IMR-90 (cell line): Measurements from ENCODE around the gene BLOC1S5. TPM values are rescaled to one million over a fixed set of nuclear protein-coding genes. Genes with fewer than 3 reads are reported as not detected.

ENCODE experiments used
- ATAC-seq: fragments of 200-7000 bp; cut with Tn5 transposase; 2 replicates; pipeline ENCODE4 v1.9.1; 2020; ENCODE audit warnings: low read depth, mild to moderate bottlenecking, moderate library complexity
- BruUV-seq: library from RNA; stranded (reverse); fragments of 400-500 nt; replicated peaks from 2 replicates; lab custom pipeline; 2021; lab: Mats Ljungman, UMichigan
- CTCF ChIA-PET: fragments of 300-600 bp; formaldehyde crosslinking; extraction: SDS; loops from one replicate; lab custom pipeline; 2021; ENCODE audit warnings: antibody characterized with exemption; lab: Yijun Ruan, JAX
- POLR2A ChIA-PET: fragments of 300-600 bp; sonication (Branson Sonifier 250); formaldehyde crosslinking; loops from one replicate; lab custom pipeline; 2022; ENCODE audit warnings: antibody characterized with exemption; ENCODE audit not compliant: unreplicated experiment; lab: Charles Lee
- DNase-seq: peaks from one replicate; pipeline ENCODE4 v3.0.0; 2013
- H2AFZ ChIP-seq: replicated peaks from 2 replicates; pipeline ENCODE3; 2013; ENCODE audit warnings: low read length, mild to moderate bottlenecking; ENCODE audit not compliant: poor library complexity
- H2AK5ac ChIP-seq: 2 replicates; pipeline ENCODE4 v1.6.1; 2013; ENCODE audit warnings: low read depth, low read length, inconsistent platforms
- H2AK9ac ChIP-seq: replicated peaks from 2 replicates; pipeline ENCODE3; 2013; ENCODE audit warnings: mild to moderate bottlenecking, low read depth, low read length, moderate library complexity; ENCODE audit not compliant: poor library complexity
- H2BK120ac ChIP-seq: 2 replicates; pipeline ENCODE4 v1.6.1; 2013; ENCODE audit warnings: low read depth, low read length, inconsistent platforms
- H2BK15ac ChIP-seq: 3 replicates; pipeline ENCODE4 v1.6.1; 2013; ENCODE audit warnings: low read depth, low read length, inconsistent platforms
- H2BK20ac ChIP-seq: 2 replicates; pipeline ENCODE4 v1.6.1; 2013; ENCODE audit warnings: low read depth, mild to moderate bottlenecking, inconsistent platforms, low read length, moderate library complexity
- H2BK5ac ChIP-seq: 2 replicates; pipeline ENCODE4 v1.6.1; 2013; ENCODE audit warnings: mild to moderate bottlenecking, low read depth, low read length, inconsistent platforms; ENCODE audit not compliant: poor library complexity, severe bottlenecking
- H3K14ac ChIP-seq: replicated peaks from 2 replicates; pipeline ENCODE4 v1.6.1; 2013; ENCODE audit warnings: low read depth, low read length, inconsistent platforms
- H3K18ac ChIP-seq: 2 replicates; pipeline ENCODE4 v1.6.1; 2013; ENCODE audit warnings: low read depth, low read length, control low read depth
- H3K23ac ChIP-seq: 2 replicates; pipeline ENCODE4 v1.6.1; 2013; ENCODE audit warnings: low read depth, low read length, inconsistent platforms
- H3K27ac ChIP-seq: 2 replicates; pipeline ENCODE4 v1.5.1; 2013; ENCODE audit warnings: mild to moderate bottlenecking, control low read depth, low read length; ENCODE audit not compliant: insufficient read depth
- H3K27me3 ChIP-seq: 2 replicates; pipeline ENCODE4 v1.6.1; 2013; ENCODE audit warnings: low read length; ENCODE audit not compliant: control insufficient read depth, insufficient read depth
- H3K36me3 ChIP-seq: 2 replicates; pipeline ENCODE4 v1.6.1; 2013; ENCODE audit warnings: low read length, mixed read lengths; ENCODE audit not compliant: control insufficient read depth, insufficient read depth
- H3K4ac ChIP-seq: 2 replicates; pipeline ENCODE4 v1.6.1; 2013; ENCODE audit warnings: low read depth, low read length, inconsistent platforms
- H3K4me1 ChIP-seq: 2 replicates; pipeline ENCODE4 v1.6.1; 2013; ENCODE audit warnings: low read length, mixed read lengths; ENCODE audit not compliant: control insufficient read depth, insufficient read depth
- H3K4me2 ChIP-seq: 2 replicates; pipeline ENCODE4 v1.6.1; 2013; ENCODE audit warnings: low read depth, mild to moderate bottlenecking, control low read depth, low read length, moderate library complexity
- H3K4me3 ChIP-seq: 2 replicates; pipeline ENCODE4 v1.5.1; 2013; ENCODE audit warnings: low read depth, mild to moderate bottlenecking, control low read depth, low read length, moderate library complexity; ENCODE audit not compliant: insufficient read depth
- H3K56ac ChIP-seq: 2 replicates; pipeline ENCODE4 v1.6.1; 2013; ENCODE audit warnings: low read length, inconsistent platforms; ENCODE audit not compliant: insufficient read depth; ENCODE audit errors: extremely low read depth
- H3K79me1 ChIP-seq, 2 experiments: 2 replicates each; pipeline ENCODE4 v1.6.1; 2013; ENCODE audit warnings: low read length in 2 of 2, inconsistent platforms in 1 of 2, low read depth in 1 of 2
- H3K9ac ChIP-seq: 2 replicates; pipeline ENCODE4 v1.6.1; 2013; ENCODE audit warnings: low read depth, low read length, control low read depth
- H3K9me1 ChIP-seq: 2 replicates; pipeline ENCODE4 v1.6.1; 2013; ENCODE audit warnings: low read length, inconsistent platforms; ENCODE audit not compliant: insufficient read depth
- H3K9me3 ChIP-seq: 2 replicates; pipeline ENCODE4 v1.6.1; 2013; ENCODE audit warnings: low read length; ENCODE audit not compliant: control insufficient read depth, insufficient read depth
- H4K20me1 ChIP-seq: 2 replicates; pipeline ENCODE4 v1.6.1; 2013; ENCODE audit warnings: low read length, inconsistent platforms; ENCODE audit not compliant: insufficient read depth
- H4K5ac ChIP-seq: 2 replicates; pipeline ENCODE4 v1.6.1; 2013; ENCODE audit warnings: mild to moderate bottlenecking, low read depth, low read length, control low read depth
- H4K8ac ChIP-seq, 2 experiments: 2 replicates each; pipeline ENCODE4 v1.6.1; 2013; ENCODE audit warnings: low read depth in 2 of 2, low read length in 2 of 2, control low read depth in 1 of 2, inconsistent platforms in 1 of 2
- H4K91ac ChIP-seq: 2 replicates; pipeline ENCODE4 v1.6.1; 2013; ENCODE audit warnings: low read depth, low read length, inconsistent platforms; ENCODE audit not compliant: insufficient read depth
- BHLHE40 ChIP-seq: fragments of 150-350 bp; IDR thresholded peaks from 2 replicates; pipeline ENCODE4 v1.6.1; 2016; ENCODE audit warnings: mild to moderate bottlenecking, low read depth, low read length
- CEBPB ChIP-seq: IDR thresholded peaks from 2 replicates; pipeline ENCODE4 v1.6.1; 2012; ENCODE audit warnings: low read depth, low read length, improper control_type of control experiment
- CHD1 ChIP-seq: IDR thresholded peaks from 2 replicates; pipeline ENCODE4 v1.6.1; 2012; ENCODE audit warnings: low read depth, low read length, improper control_type of control experiment
- FOS ChIP-seq: fragments of 150-350 bp; IDR thresholded peaks from 2 replicates; pipeline ENCODE4 v1.6.1; 2016; ENCODE audit warnings: low read depth, low read length
- MAFK ChIP-seq: IDR thresholded peaks from 2 replicates; pipeline ENCODE4 v1.6.1; 2012; ENCODE audit warnings: low read depth, low read length, improper control_type of control experiment
- MAZ ChIP-seq: IDR thresholded peaks from 2 replicates; pipeline ENCODE4 v1.6.1; 2012; ENCODE audit warnings: low read depth, mild to moderate bottlenecking, low read length, improper control_type of control experiment, moderate library complexity, borderline replicate concordance
- MXI1 ChIP-seq: IDR thresholded peaks from 2 replicates; pipeline ENCODE4 v1.6.1; 2012; ENCODE audit warnings: low read depth, mild to moderate bottlenecking, low read length, moderate library complexity, borderline replicate concordance
- NFE2L2 ChIP-seq: fragments of 150-350 bp; IDR thresholded peaks from 2 replicates; pipeline ENCODE4 v1.6.1; 2016; ENCODE audit warnings: low read depth, mild to moderate bottlenecking, low read length
- POLR2A ChIP-seq: IDR thresholded peaks from 2 replicates; pipeline ENCODE4 v1.6.1; 2012; ENCODE audit warnings: mild to moderate bottlenecking, low read depth, low read length
- RAD21 ChIP-seq: IDR thresholded peaks from 2 replicates; pipeline ENCODE4 v1.6.1; 2012; ENCODE audit warnings: low read length, improper control_type of control experiment
- RCOR1 ChIP-seq: IDR thresholded peaks from 2 replicates; pipeline ENCODE4 v1.6.1; 2012; ENCODE audit warnings: mild to moderate bottlenecking, low read length, improper control_type of control experiment; ENCODE audit not compliant: insufficient replicate concordance
- RFX5 ChIP-seq: IDR thresholded peaks from 2 replicates; pipeline ENCODE4 v1.8.0; 2012; ENCODE audit warnings: low read depth, mild to moderate bottlenecking, low read length, moderate library complexity
- SMC3 ChIP-seq: fragments of 150-350 bp; IDR thresholded peaks from 2 replicates; pipeline ENCODE4 v1.6.1; 2016; ENCODE audit warnings: low read depth, mild to moderate bottlenecking, antibody characterized with exemption, low read length, moderate library complexity
- WGBS, 2 experiments: methylation state at CpG; one replicate each; pipeline versions ENCODE4 v1.1.5 to v1.1.7; 2013; ENCODE audit warnings: missing lambda C conversion rate in 2 of 2; ENCODE audit not compliant: insufficient read length in 1 of 2; ENCODE audit errors: extremely low coverage in 2 of 2; 5-methylcytosine and 5-hydroxymethylcytosine counted together
- dilution Hi-C: fragments of 300-500 bp; cut with HindIII; formaldehyde crosslinking; loops from one replicate; pipeline ENCODE4 v1.14.3; 2018; ENCODE audit warnings: low sequenced_read_pairs; ENCODE audit not compliant: unreplicated experiment
- in situ Hi-C: fragments of 300-500 bp; cut with MboI; formaldehyde crosslinking; loops from 3 replicates; pipeline ENCODE4 v1.14.3; 2019; ENCODE audit warnings: low sequenced_read_pairs, inconsistent platforms, mixed read lengths
- intact Hi-C: fragments of 100-400 bp; cut with micrococcal nuclease; formaldehyde crosslinking; loops from 2 replicates; pipeline ENCODE4 v1.10.0; 2022
- polyA plus RNA-seq, 3 experiments: library from polyadenylated mRNA; depleted of rRNA; stranded (reverse); fragments of >200 nt; gene quantifications; 2 replicates each; pipeline ENCODE4 v1.2.3, GENCODE V29; 2012; ENCODE audit warnings: low replicate concordance in 1 of 3
- total RNA-seq: library from RNA; depleted of rRNA; stranded (reverse); fragments of >200 nt; gene quantifications from 2 replicates; pipeline ENCODE4 v1.2.3, GENCODE V29; 2012
- TF ChIP-seq, protein P1 (sequence below): conservative IDR thresholded peaks from 2 replicates; pipeline ENCODE4 v1.5.1; 2012; ENCODE audit warnings: mild to moderate bottlenecking, low read depth, low read length, improper control_type of control experiment
- TF ChIP-seq, protein P2 (sequence below): fragments of 150-350 bp; IDR thresholded peaks from 2 replicates; pipeline ENCODE4 v1.6.1; 2016; ENCODE audit warnings: low read depth, mild to moderate bottlenecking, low read length, moderate library complexity, borderline replicate concordance
- TF ChIP-seq, protein P3 (sequence below): fragments of 150-350 bp; IDR thresholded peaks from 2 replicates; pipeline ENCODE4 v1.6.1; 2017; ENCODE audit warnings: mild to moderate bottlenecking, antibody characterized with exemption, low read length, low read depth

Gene BLOC1S5
- total and polyA plus RNA-seq, 2 of the 4 experiments (the other 2 are of a cell fraction): 4.8 to 17.2 TPM

DNA sequence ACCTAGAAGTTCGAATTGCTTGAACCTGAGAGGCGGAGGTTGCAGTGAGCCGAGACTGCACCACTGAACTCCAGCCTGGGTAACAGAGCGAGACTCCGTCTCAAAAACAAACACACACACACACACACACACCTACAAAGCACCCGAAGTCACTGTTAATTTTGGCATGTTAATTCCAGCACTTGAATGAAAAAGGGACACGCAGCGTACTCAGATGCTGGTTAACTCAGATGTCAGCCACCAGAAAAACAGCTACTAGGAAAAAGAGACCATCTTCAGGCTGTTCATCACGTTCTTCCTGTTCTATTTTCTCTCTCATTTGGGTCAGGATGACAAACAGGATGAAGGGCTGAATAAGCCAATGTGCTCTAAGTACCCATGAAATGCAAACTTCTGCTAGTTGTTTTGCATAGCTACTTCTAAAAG lies 46.9 kb downstream of the BLOC1S5 start:
- dilution Hi-C loops (no loop called here), intact Hi-C loops (no loop called here), in situ Hi-C loops (no loop called here)
- no peak overlapping the region for H2BK120ac ChIP-seq
- TF ChIP-seq SMC3 (no peak), RCOR1 (no peak), MAZ (no peak), FOS (no peak), RFX5 (no peak), NFE2L2 (no peak), POLR2A (no peak), CEBPB (no peak), MXI1 (no peak), CHD1 (no peak), BHLHE40 (no peak), MAFK (no peak), RAD21 (no peak)
- TF ChIP-seq, protein P1, sequence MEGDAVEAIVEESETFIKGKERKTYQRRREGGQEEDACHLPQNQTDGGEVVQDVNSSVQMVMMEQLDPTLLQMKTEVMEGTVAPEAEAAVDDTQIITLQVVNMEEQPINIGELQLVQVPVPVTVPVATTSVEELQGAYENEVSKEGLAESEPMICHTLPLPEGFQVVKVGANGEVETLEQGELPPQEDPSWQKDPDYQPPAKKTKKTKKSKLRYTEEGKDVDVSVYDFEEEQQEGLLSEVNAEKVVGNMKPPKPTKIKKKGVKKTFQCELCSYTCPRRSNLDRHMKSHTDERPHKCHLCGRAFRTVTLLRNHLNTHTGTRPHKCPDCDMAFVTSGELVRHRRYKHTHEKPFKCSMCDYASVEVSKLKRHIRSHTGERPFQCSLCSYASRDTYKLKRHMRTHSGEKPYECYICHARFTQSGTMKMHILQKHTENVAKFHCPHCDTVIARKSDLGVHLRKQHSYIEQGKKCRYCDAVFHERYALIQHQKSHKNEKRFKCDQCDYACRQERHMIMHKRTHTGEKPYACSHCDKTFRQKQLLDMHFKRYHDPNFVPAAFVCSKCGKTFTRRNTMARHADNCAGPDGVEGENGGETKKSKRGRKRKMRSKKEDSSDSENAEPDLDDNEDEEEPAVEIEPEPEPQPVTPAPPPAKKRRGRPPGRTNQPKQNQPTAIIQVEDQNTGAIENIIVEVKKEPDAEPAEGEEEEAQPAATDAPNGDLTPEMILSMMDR: no peak
- TF ChIP-seq, protein P2, sequence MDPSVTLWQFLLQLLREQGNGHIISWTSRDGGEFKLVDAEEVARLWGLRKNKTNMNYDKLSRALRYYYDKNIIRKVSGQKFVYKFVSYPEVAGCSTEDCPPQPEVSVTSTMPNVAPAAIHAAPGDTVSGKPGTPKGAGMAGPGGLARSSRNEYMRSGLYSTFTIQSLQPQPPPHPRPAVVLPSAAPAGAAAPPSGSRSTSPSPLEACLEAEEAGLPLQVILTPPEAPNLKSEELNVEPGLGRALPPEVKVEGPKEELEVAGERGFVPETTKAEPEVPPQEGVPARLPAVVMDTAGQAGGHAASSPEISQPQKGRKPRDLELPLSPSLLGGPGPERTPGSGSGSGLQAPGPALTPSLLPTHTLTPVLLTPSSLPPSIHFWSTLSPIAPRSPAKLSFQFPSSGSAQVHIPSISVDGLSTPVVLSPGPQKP: no peak
- TF ChIP-seq, protein P3, sequence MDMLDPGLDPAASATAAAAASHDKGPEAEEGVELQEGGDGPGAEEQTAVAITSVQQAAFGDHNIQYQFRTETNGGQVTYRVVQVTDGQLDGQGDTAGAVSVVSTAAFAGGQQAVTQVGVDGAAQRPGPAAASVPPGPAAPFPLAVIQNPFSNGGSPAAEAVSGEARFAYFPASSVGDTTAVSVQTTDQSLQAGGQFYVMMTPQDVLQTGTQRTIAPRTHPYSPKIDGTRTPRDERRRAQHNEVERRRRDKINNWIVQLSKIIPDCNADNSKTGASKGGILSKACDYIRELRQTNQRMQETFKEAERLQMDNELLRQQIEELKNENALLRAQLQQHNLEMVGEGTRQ: no peak
- CTCF ChIA-PET: no interaction called here
- DNase-seq (no peak), ATAC-seq (no peak)
- no peak overlapping the region for H3K4me3 ChIP-seq
- no peak overlapping the region for H3K14ac ChIP-seq
- H4K20me1 ChIP-seq: no peaks in the 10 kb centered on the region
- no peak overlapping the region for H3K9ac ChIP-seq
- H3K4me2 ChIP-seq: no peak overlapping the region
- no TSS peak for BruUV-seq
- H3K9me3 ChIP-seq: no peaks in the 10 kb centered on the region
- no peak overlapping the region for H2AFZ ChIP-seq
- no peak overlapping the region for H2BK5ac ChIP-seq
- H3K27ac ChIP-seq: no peak overlapping the region
- no peaks in the 10 kb centered on the region for H3K36me3 ChIP-seq
- H3K56ac ChIP-seq: no peak overlapping the region
- no peaks in the 10 kb centered on the region; the same call in 1 of the 2 replicates for H3K9me1 ChIP-seq
- no peak overlapping the region for H3K23ac ChIP-seq
- no peak overlapping the region for H2BK20ac ChIP-seq
- no peak overlapping the region for H2BK15ac ChIP-seq
- no CpG with 5 or more reads among the region's 9 CpGs for WGBS, 2 experiments
- no peak overlapping the region for H2AK5ac ChIP-seq
- H3K18ac ChIP-seq: no peak overlapping the region
- peaks cover 0 to 4% of the 10 kb centered on the region in 2 experiments; a peak in 1 of 4 replicates for H3K79me1 ChIP-seq
- H4K5ac ChIP-seq: no peak overlapping the region
- no peak overlapping the region for H4K91ac ChIP-seq
- H3K27me3 ChIP-seq: no peaks in the 10 kb centered on the region
- no peak overlapping the region for H3K4ac ChIP-seq
- POLR2A ChIA-PET: no interaction called here
- peaks cover 2% of the 10 kb centered on the region; the same call in 1 of the 2 replicates for H3K4me1 ChIP-seq
- no peak overlapping the region for H2AK9ac ChIP-seq
- no peak overlapping the region for H4K8ac ChIP-seq
